HG02884 (cell line): Measurements from ENCODE around the gene PCDHB12.
"Not testable (repeated sequence)": the region's sequence is repeated elsewhere in the genome, so short reads cannot be mapped to it uniquely, and the experiment has no call there.

ENCODE experiments used
- ATAC-seq: cut with Tn5 transposase; IDR thresholded peaks from one replicate; pipeline ENCODE4 v1.9.1; 2021; ENCODE audit warnings: mild to moderate bottlenecking, moderate library complexity; ENCODE audit not compliant: unreplicated experiment

Gene PCDHB12

GRCh38 chr5:141201646-141202045 lies 6.9 kb upstream of the PCDHB12 start:
- ATAC-seq: not testable (repeated sequence)

- ATAC-seq: not testable (repeated sequence)
Measured at GRCh38 chr5:141210281-141210680, 1.8 kb downstream of the PCDHB12 start.

GRCh38 chr5:141210849-141211248 lies 2.3 kb downstream of the PCDHB12 start:
- not testable (repeated sequence) for ATAC-seq

- not testable (repeated sequence) for ATAC-seq
Measured at GRCh38 chr5:141213656-141214339, 5.3 kb downstream of the PCDHB12 start, which contains the start of gene PCDHB13. TSS of gene PCDHB13 (plus strand) at chr5:141213919. CDS start at chr5:141214124, 205 bp downstream.

GRCh38 chr5:141214583-141214982 lies 6.1 kb downstream of the PCDHB12 start:
- not testable (repeated sequence) for ATAC-seq

- not testable (repeated sequence) for ATAC-seq
Measured at GRCh38 chr5:141215504-141215903, 7.0 kb downstream of the PCDHB12 start.

- ATAC-seq: not testable (repeated sequence)
Measured at GRCh38 chr5:141216035-141216434, 7.5 kb downstream of the PCDHB12 start.

- ATAC-seq: no peak
Measured at GRCh38 chr5:141223112-141223783, 14.7 kb downstream of the PCDHB12 start, which contains the start of gene PCDHB14. TSS of gene PCDHB14 (plus strand) at chr5:141223343. CDS start at chr5:141223506, 163 bp downstream.

GRCh38 chr5:141224844-141225243 lies 16.3 kb downstream of the PCDHB12 start:
- not testable (repeated sequence) for ATAC-seq

GRCh38 chr5:141225421-141225820 lies 16.9 kb downstream of the PCDHB12 start:
- ATAC-seq: not testable (repeated sequence)

GRCh38 chr5:141234109-141234667 lies 25.7 kb downstream of the PCDHB12 start:
- ATAC-seq: no peak

- not testable (repeated sequence) for ATAC-seq
Measured at GRCh38 chr5:141235922-141236321, 27.4 kb downstream of the PCDHB12 start.

GRCh38 chr5:141236516-141237313 lies 28.2 kb downstream of the PCDHB12 start:
- no peak for ATAC-seq

GRCh38 chr5:141241496-141241895 lies 33.0 kb downstream of the PCDHB12 start:
- no peak for ATAC-seq

GRCh38 chr5:141245250-141245717 lies 36.8 kb downstream of the PCDHB12 start, which contains the start of gene PCDHB15:
TSS of gene PCDHB15 (plus strand) at chr5:141245395. CDS start at chr5:141245579, 184 bp downstream.
- no peak for ATAC-seq

- not testable (repeated sequence) for ATAC-seq
Measured at GRCh38 chr5:141246971-141247370, 38.5 kb downstream of the PCDHB12 start.

- not testable (repeated sequence) for ATAC-seq
Measured at GRCh38 chr5:141247434-141247833, 38.9 kb downstream of the PCDHB12 start.

- no peak for ATAC-seq
Measured at GRCh38 chr5:141250576-141250975, 42.1 kb downstream of the PCDHB12 start.

- no peak for ATAC-seq
Measured at GRCh38 chr5:141258464-141258863, 49.9 kb downstream of the PCDHB12 start.

GRCh38 chr5:141258948-141259347 lies 50.4 kb downstream of the PCDHB12 start:
- no peak for ATAC-seq
